GM18502 (cell line): ENCODE results near the gene ZNF286A.
"Not testable (repeated sequence)": the region's sequence is repeated elsewhere in the genome, so short reads cannot be mapped to it uniquely, and the experiment has no call there.

ENCODE experiments used
- ATAC-seq: cut with Tn5 transposase; IDR thresholded peaks from one replicate; pipeline ENCODE4 v1.9.1; 2021; ENCODE audit warnings: mild to moderate bottlenecking; ENCODE audit not compliant: unreplicated experiment, poor library complexity

ZNF286A gene

DNA sequence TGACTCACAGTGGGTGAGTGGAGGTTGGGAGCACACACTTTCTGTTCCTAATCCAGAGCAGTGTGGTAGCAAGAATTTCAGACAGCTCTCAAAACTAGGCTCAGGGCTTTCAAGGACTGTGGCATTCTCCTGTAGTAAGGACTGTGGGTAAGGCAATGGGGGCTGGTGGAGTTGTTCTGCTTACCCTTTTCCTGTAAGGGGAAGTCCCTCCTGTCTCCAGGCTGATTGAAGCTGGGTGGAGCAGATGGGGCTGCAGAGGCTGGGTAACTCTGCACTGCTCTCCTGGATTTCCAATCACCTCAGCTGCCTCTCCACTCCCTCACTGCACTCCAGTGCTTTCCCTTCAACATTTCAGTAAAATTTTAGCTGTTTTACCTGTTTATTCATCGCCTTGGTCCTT, 12.1 kb upstream of the ZNF286A start:
- ATAC-seq, result not testable (repeated sequence)

DNA sequence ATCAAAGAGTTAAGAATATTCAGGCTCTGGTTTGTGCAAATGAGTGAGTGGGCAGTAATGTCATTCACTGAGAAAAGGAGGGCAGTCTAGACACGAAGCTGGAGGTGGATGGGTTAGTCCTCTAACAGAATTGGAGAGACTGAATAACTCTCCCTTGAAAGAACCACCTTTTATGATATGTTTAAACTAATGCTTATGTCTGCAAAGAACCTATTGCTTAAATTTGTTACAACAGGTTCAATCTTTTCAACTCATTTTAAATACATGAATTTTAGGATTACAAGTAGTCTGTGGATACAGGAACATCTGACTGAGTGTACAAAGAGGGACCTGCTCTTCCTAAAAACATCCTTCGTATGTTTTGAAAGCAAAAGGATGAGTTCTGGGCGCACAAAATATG, 585 bp upstream of the ZNF286A start:
- ATAC-seq, result not testable (repeated sequence)

DNA sequence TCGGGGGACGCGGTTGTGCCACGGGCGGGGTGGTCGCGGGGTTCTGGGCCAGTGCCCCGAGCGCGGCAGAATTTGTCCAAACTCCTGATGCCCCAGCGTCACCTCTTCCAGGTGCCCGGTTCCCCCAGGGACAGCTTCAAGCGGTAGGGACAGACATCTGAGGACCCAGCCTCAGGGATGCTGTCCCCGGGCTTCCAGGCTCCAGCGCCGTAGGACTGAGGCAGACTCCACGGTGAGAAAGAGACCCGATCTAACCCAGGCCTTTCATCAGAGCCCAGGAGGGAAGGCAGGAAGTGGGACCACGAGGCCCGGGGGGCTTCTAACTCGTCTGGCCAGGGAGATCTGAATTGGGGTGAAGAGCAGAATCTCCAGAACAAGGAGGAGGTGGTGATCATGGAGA, 385 bp downstream of the ZNF286A start:
- ATAC-seq, result peak; percentile 18

DNA sequence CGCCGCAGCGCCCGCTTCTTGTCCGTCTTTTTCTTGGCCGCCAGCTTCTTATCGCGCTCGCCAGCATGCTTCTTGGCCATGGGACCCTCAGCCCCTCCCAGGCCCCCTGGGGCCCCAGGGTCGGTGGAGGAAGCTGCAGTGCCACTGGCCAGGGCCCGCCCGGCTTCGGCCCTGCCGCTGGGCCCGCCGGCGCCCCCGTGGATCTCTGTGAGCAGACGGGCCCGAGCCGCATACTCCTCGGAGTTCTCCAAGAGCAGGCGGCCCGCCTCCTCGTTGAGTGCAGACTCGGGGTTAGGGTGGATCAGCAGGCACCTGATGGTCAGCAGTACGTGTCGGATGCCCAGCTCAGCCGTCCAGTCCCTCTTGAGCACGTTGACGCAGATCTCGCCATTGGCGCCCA, 4.7 kb downstream of the ZNF286A start:
- ATAC-seq, result not testable (repeated sequence)

DNA sequence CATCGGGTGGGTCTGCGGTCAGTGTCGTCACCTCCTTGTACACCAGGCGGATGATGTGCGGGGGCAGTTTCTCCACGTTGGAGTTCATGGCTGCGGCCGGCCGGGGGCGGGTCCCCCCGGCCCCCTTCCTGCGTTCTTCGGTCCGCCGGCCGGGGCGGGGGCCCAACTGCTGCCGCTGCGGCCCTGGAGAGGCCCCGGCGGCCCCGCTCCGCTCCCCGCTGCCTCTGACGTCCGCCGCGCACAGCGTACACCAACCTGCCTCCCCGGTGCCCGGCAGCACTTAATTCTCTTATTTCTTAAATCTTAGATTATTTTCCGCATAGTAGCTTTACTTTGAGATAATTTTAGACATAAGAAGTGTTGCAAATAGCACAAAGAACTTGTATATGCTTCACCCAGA, 5.3 kb downstream of the ZNF286A start:
- ATAC-seq, result not testable (repeated sequence)

DNA sequence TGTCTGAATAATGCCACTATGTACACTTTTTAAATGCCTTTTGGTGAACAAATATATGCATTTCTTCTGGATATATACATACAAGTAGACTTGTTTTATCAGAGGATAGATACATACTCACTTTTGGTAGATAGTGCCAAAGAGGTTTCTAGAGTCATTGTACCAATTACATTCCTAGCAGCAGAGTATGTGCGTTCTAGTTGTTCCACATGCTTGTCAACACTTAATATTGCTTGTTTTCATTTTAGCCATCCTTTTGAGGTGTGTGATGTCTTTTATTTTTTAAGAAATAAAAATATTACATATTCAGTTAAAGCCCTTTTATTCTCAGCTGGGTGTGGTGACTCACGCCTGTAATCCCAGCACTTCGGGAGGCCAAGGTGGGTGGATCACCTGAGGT, 9.3 kb downstream of the ZNF286A start:
- not testable (repeated sequence) for ATAC-seq

DNA sequence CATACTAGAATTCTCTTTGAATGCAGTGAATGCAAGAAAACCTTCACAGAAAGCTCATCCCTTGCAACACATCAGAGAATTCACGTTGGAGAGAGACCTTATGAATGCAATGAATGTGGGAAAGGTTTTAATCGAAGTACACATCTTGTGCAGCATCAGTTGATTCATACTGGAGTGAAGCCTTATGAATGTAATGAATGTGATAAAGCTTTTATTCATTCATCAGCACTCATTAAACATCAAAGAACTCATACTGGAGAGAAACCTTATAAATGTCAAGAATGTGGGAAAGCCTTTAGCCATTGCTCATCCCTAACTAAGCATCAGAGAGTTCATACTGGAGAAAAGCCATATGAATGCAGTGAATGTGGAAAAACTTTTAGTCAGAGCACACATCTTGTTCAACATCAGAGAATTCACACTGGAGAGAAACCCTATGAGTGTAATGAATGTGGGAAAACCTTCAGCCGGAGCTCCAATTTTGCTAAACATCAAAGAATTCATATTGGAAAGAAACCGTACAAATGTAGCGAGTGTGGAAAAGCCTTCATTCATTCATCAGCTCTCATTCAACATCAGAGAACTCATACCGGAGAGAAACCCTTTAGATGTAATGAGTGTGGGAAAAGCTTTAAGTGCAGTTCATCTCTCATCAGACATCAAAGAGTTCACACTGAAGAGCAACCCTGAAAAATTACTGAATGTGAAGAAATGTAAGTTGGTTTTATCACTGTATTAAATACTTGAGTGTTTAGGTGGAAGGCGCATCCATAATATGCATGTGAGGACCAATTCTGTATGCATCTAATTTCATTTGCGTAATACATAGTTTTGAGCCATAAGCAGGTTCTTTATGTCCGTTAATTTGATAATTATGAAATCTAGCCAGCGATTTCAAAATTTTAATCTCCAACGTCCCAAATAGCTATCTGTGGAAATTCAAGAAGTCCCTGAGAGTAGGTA, 17.3 kb downstream of the ZNF286A start:
- not testable (repeated sequence) for ATAC-seq

DNA sequence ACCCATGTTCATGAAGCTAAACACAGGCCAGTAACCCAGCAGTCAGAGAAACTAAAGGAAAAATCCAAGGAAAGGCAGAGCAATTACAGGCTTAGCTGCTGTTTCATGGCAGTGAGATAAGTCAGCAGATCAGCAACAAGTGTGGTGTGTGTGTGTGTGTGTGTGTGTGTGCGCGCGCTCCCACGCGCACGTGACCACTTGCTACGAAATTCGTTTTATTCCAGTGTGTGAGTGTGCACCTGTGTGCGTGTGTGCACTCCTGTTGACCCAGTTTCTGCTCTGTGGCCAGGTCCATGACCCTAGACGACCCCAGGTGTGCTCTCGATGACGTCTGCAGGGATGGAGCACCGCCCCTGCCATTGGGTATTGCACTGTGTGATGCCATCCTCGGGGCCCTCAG, 31.0 kb downstream of the ZNF286A start:
- not testable (repeated sequence) for ATAC-seq

DNA sequence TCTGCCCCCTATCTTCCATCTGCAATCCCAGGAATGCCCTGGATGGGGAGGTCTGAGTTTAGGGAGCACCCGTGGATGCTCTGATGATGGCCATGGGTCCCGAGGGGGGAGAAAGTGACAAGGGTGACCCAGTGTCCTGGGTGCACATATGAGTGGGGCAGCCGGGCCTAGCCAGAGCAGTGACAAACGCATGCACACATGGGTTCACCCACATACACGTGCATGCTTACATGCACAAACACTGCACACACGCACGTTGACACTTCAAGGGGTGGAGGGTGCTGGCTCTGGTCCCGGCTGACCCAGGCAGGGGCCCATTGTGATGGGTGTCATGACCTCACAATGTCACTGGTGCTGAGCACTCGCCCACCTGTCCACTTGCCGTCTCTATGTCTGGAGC, 32.3 kb downstream of the ZNF286A start, which contains the start of gene TBC1D26:
Gene TBC1D26, plus strand, starts transcription at position 384 of the 400 bp plus-strand sequence. CDS start 3,066 bp downstream, outside the sequence.
- not testable (repeated sequence) for ATAC-seq

DNA sequence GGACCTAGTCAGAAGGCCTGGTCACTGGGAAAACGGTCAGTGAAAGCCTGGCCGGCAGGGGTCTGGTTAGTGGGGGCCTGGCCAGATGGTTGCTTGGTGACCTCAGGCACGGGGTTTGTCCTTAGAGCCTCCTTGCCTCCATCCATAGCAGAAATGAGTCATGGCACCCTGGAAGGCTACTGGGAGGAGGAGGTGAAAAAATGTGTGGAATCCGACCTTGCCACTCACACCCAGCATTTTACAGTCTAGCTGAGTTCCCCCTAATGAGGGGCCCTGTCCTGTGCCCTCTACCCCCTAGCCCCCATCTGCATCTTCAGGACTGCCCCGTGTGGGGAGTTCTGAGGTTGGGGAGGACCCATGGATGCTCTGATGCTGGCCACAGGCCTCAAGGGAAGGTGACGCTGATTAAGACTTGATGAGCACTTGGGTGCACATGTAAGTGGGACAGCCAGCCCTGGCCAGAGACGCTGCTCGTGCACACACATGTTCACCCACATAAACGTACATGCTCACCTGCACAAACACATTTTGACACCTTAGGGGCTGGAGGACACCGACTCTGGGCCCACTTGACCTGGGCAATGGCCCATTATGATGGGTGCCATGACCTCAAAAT, 33.7 kb downstream of the ZNF286A start:
- ATAC-seq, result not testable (repeated sequence)

DNA sequence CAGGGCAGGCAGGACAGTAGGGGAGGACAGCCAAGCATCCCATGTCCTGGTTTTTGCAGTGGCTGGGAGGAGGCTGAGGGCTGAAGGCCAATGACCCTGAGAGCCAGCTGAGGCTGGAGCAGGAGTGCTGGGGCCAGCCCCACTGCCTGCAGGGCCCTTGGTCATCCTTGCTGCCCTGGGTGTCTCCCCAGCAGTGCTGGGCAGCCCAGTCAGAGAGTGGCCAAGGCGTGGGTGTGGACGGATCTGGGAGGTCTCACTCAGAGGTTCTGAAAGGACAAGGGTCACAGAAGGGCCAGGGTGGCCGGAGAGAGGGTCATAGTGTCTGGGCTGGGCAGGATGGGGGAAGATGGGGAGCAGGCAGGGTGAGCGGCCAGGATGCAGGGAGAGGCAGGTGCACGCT, 37.0 kb downstream of the ZNF286A start:
- not testable (repeated sequence) for ATAC-seq

DNA sequence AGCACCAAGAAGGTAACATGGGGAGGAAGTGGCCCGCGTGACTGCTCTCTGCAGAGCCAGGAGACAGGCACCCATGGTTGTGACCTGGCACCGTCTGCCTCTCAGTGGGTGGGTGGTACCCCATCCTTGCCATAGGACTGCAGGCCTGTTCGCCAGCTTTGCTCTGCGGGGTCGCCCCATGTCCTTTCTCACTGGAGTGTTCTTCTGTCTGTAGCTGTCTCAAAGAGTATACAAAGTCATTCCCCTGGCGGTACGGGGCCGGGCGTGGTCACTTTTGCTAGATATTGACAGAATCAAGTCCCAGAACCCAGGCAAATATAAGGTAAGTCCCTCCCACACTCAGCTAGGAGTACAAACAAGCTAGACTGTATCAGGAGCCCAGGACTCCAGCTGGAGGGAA, 38.5 kb downstream of the ZNF286A start:
- no peak for ATAC-seq

DNA sequence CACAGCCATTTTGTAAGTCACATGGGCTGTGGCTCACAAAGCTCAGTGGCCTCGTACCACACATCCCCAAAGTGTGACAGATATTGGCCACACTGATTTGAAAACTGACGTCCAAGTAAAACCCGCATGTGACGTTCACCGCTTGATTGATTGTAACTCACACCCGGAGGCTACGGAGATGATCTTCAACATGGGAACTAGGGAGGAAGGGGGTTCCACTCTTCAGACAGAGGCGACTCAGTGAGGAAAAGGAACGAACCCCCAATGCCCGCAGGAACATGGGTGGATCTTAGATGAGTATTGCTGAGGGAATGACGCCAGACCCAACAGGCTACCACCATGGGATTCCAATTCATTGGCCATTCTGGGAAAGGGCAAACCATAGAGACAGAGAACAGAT, 39.7 kb downstream of the ZNF286A start:
- ATAC-seq, result not testable (repeated sequence)

DNA sequence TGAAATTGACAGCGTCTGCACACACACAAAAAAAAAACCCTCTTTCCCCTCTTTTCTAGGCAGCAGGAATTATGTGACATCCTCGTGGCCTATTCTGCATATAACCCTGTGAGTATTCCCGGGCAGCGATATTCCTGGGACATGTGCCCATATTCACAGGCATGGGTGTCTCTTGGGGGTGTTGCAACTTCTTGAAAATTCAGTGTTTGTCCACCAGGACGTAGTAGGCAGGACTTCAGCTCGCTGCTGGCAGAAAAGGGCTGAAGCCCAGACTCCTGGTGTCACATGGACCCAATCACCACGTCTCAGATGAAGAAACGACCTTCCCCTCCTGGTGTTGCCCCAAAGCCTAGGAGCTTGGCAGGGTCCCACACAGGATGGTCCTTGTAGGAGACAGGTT, 40.5 kb downstream of the ZNF286A start:
- ATAC-seq, result not testable (repeated sequence)

DNA sequence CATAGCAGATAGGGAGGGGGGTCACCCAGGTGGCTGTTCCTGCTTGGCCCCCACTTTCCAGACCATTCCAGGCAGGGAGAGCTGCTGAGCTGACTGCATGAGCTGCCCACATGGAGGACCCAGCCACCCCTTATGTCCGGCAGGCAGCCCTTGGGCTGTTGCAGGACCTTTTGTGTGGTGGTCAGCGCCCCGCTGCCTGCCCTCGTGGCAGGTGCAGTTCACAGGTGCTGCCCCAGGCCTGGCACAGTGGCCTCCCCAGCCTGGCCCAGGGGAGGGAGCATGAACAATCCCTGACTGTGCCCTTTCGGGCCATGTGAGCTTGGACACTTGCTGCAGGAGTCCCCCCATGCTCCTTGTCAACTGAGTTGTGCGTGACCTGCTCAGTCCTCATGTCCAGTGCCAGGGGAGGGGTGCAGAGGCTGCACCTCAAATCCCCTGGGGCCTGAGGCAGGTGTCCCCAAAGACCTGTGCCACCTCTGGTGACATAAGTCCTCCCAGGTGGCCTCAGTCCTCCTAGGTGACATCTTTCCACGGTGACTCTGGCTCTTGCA, 41.1 kb downstream of the ZNF286A start:
- no peak for ATAC-seq

DNA sequence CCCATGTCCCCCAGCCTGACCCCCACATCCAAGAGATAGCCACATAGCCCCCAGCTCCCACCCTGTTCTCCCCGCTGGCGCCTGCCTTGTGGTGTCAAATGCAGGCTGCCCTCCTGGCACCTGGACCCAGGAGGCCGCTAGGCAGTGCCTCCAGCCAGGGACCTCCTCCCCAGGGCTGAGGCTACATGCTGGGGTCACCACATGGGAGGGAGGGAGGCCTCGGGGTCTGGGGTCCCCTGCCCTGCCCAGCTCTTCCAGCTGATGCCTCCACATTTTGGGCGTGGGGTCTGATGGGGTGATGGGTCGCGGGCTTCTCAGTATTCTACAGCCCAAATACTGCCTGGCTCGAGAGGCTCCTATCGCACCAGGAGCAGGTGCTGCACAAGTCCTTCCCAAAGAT, 42.1 kb downstream of the ZNF286A start:
- no peak for ATAC-seq

DNA sequence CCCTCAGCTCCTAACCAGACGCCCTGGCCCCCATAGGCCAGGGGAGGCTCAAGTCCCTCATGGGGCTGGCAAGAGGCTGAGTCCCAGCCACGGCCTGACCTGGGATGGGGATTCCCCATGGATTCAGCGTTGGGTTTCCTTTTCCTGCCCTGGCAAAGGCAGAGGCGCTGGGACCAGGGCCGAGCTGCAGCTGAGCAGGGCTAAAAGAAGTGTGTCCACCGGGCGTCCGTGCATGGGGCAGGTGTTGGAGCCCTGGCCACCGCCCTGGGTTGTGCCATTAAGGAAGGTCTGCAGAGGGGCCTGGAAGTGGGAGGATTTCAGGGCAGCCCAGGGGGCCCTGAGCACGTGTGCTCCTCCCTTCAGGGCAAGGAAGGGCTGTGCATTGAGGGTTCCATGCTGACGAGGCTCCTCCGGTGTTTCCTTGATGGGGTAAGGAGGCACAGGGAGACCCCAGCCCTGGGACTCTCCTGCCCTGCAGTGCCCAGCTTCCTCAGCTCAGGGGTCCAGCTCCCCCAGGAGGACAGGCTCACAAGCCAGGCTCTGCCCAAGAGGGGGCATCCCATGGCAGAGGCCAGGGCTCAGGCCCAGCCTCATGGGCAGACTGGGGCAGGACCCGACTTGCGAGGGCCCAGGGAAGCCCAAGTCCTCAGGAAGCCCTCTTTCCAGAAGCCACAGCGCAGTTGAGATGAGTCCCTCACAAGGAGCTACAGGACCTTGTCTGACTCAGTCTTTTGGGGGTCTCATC, 42.7 kb downstream of the ZNF286A start:
- no peak for ATAC-seq

DNA sequence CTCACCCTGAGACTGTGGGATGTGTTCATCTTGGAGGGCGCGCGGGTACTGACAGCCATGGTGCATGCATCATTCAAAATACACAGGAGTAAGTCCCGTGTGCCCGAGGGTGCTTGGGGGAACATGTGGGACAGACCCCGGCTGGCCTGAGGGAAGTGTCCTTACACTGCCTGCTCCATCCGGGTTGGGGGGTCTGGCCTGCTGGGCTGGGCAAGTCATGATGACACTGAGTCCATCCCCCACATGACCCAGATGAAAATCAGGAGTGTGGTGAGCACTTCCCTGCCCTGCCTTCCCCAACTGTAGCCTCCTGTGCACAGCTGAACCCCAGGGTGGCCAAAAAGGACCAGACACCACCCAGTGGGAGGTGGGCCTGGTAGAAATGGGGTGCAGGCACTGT, 43.4 kb downstream of the ZNF286A start:
- no peak for ATAC-seq

DNA sequence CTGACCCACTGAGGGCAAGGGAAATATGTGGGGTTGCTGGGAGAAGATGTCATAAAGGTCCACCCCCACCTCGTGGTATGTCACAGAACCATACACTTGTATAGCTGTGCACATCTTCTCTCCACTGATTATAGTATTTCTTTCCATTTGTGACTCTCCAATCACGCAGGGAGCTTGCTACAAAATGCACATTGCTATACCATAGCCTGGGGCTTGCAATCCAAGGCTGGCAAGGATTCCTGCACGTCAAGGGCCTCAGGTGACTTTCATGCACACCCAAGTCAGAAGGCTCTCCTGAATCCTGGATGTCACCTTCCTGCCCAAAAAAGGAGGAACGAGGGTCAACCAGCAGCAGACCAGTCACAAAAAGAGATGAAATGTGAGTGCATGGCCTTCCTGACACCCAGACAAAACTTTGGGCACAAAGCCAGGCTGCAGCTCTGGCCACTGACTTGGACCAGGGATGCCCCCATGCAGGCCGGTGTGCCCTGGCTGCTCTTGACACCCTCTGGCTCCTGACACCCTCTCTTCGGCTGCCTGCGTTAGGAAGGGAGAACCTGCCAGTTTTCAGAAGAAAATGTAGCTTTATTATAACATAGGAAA, 44.6 kb downstream of the ZNF286A start:
- ATAC-seq, result no peak

DNA sequence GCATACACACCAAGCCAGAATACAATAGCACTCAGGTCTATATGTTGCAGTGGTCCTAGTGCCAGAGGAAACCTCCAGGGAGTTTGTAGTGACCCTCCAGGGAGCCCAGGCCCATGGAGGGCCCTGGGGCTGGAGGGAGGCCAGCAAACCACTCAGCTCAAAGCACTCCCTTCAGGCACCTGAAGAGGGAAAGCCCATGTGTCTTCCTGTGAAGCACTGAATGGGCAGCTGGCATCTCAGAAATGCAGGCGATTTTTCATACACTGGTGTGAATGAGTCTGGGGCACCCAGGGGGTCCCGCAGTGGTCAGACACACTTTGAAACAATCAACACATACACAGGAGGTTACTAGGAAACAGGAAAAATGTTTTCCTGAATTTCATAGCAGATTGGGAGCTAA, 45.3 kb downstream of the ZNF286A start:
- no peak for ATAC-seq
